GM12892 (cell line): Measurements from ENCODE around the gene ABCC5.

Experiments
- POLR2A ChIP-seq: IDR thresholded peaks from 2 replicates; pipeline ENCODE4 v1.6.1; 2011; ENCODE audit warnings: low read depth, low read length, control low read depth
- POLR2AphosphoS5 ChIP-seq: IDR thresholded peaks from 2 replicates; pipeline ENCODE4 v1.6.1; 2011; ENCODE audit warnings: low read depth, low read length, control low read depth
- TAF1 ChIP-seq: IDR thresholded peaks from 2 replicates; pipeline ENCODE4 v1.6.1; 2011; ENCODE audit warnings: low read depth, mild to moderate bottlenecking, control low read depth, low read length, borderline replicate concordance

GRCh38 chr3:183914856-183915255 lies 102.8 kb downstream of the ABCC5 start:
- TF ChIP-seq POLR2A, result no peak
- no peak for TF ChIP-seq POLR2AphosphoS5
- TF ChIP-seq TAF1, result no peak
